Ovary (tissue), 9 donors: ENCODE data around the gene IPO9. TPM values are rescaled to one million over a fixed set of nuclear protein-coding genes. Genes with fewer than 3 reads are reported as not detected.

Experiments
- DNase-seq, 5 donors: peaks; one replicate each; pipeline ENCODE4 v3.0.0-alpha.2; 2019 to 2020
- H3K27ac ChIP-seq, 2 donors: fragments of 200-600 bp; one replicate each; pipeline versions ENCODE4 v1.5.1 to v1.8.0; 2019 to 2022
- H3K27me3 ChIP-seq: fragments of 200-600 bp; one replicate; pipeline ENCODE4 v1.8.0; 2022
- H3K36me3 ChIP-seq: fragments of 200-600 bp; sonication (generic); one replicate; pipeline ENCODE4 v1.5.1; 2019
- H3K4me1 ChIP-seq: one replicate; pipeline ENCODE4 v1.8.1; 2013; ENCODE audit warnings: mild to moderate bottlenecking, moderate library complexity; ENCODE audit not compliant: insufficient read depth
- H3K4me3 ChIP-seq: fragments of 200-600 bp; sonication (generic); one replicate; pipeline ENCODE4 v1.5.1; 2017
- H3K9me3 ChIP-seq, 2 donors: fragments of 200-600 bp in 1 of 2; sonication (generic) in 1 of 2; one replicate each; pipeline versions ENCODE4 v1.5.1 to v1.8.1; 2013 to 2019; ENCODE audit warnings: mild to moderate bottlenecking in 1 of 2, moderate library complexity in 1 of 2
- CTCF ChIP-seq, 3 donors: fragments of 450-650 bp in 2 of 3; fragments of 200-600 bp in 1 of 3; IDR thresholded peaks; one replicate each; pipeline versions ENCODE4 v1.5.1 to v1.8.0; 2016 to 2022; ENCODE audit warnings: antibody characterized with exemption in 3 of 3, mild to moderate bottlenecking in 1 of 3
- EP300 ChIP-seq: sonication (generic); formaldehyde crosslinking; IDR thresholded peaks from one replicate; pipeline ENCODE4 v1.6.1; 2017; ENCODE audit warnings: antibody characterized with exemption
- POLR2A ChIP-seq: fragments of 450-650 bp; IDR thresholded peaks from one replicate; pipeline ENCODE4 v1.6.1; 2017; ENCODE audit warnings: antibody characterized with exemption, mild to moderate bottlenecking, moderate library complexity
- WGBS, 3 donors: extraction: QIAGEN DNeasy Blood & Tissue Kit in 1 of 3; methylation state at CpG; one replicate each; pipeline versions ENCODE4 v1.1.5 to v1.1.7; 2013 to 2017; 5-methylcytosine and 5-hydroxymethylcytosine counted together
- intact Hi-C, 4 donors: fragments of 100-400 bp; cut with DNase I; formaldehyde crosslinking; loops; one replicate each; pipeline versions ENCODE4 v1.11.0 to v1.15.1; 2022 to 2023
- polyA plus RNA-seq, 2 donors: library from polyadenylated mRNA; stranded (reverse); fragments of 200-250 nt in 1 of 2; fragments of 350-450 nt in 1 of 2; fragmentation: Illumina TruSeq in 1 of 2; extraction: RNeasy Lipid Tissue Mini Kit (QIAGEN cat#74804) in 1 of 2; gene quantifications; one replicate each; pipeline ENCODE4 v1.2.3, GENCODE V29; 2013 to 2014
- total RNA-seq, 7 donors: library from RNA; depleted of rRNA in 2 of 7; stranded (reverse); fragments of >200 nt in 2 of 7; fragmentation: NEBNext Ultra II Directional in 3 of 7; extraction: Animal tissue kit (Norgen Biotek cat#: 25700) in 3 of 7; gene quantifications; one replicate each; pipeline versions ENCODE4 v1.1.0 to v1.2.4, GENCODE V29; 2016 to 2023
- donor health status: DM: no; HTN: no; CAD: no; lungs with moderate emphysema.
- donor health status: DM: no; HTN: no; CAD: no.
- donor health status: Bipolar disorder and iron deficiency.
- donor health status: DM: yes; HTN: yes; CAD: no.
- donor health status: DM: no; HTN: no; CAD: no.
- donor health status: DM: yes; HTN: yes; CAD: no.

IPO9 gene
- total and polyA plus RNA-seq, 9 donors: 12.9 to 43.8 (median 39.4) TPM

DNA sequence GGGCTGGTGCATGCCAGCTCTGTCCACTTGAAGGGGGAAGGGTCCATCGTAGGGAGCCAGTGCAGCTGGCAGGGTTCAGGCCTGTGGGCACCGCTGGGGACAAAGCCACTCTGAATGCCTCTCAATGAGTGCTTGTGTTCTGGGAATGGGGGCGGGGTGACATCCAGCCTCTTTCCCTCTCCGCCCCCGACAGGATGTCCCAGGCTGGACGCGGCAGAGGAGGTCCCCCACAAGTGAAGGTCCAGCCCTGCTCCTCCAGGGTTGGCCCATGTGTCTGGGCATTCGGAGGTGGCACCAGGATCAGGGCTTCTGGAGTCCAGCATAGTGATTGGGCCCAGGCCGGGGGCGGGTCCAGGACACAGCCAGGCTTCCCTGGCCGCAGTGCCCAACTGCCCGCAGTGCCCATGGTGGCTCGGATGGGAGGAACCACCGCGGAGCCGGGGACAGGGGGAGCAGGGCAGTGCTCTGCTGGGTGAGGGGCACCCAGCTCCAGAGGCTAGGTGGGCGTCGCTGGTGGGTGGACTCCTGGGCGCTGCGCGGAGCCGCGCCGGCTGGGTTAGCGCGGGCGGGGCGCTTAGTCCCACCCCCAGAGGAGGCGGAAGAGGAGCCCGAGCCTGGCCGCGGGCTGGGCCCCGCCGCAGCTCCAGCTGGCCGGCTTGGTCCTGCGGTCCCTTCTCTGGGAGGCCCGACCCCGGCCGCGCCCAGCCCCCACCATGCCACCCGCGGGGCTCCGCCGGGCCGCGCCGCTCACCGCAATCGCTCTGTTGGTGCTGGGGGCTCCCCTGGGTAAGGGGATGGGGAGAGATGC, 59.5 kb downstream of the IPO9 start, which contains the start of gene SHISA4:
TSS of gene SHISA4 (plus strand) at position 617 of the 808 bp plus-strand sequence. CDS start at position 714, 97 bp downstream.
- Histone ChIP-seq H3K27me3 (no peaks in the 10 kb centered on the region), H3K9me3 (no peaks in the 10 kb centered on the region), H3K4me1 (peaks cover 22% of the 10 kb centered on the region), H3K36me3 (no peaks in the 10 kb centered on the region), H3K27ac (peak within 1 kb of the TSS; percentile 0 to 22), H3K4me3 (peak within 1 kb of the TSS; percentile 57)
- intact Hi-C loops: loop anchor here in 1 of 4 donors (5.0 kb wide), 1 partner anchor 1264 kb away; no protein-coding TSS in a partner anchor
- peak; percentile 57 to 77 (median 64) for DNase-seq
- TF ChIP-seq CTCF (IDR thresholded peaks at IDR 0.05): no peak
- peak; percentile 23 for TF ChIP-seq POLR2A
- 1 to 2% (median 2%) methylated on average over 35 to 49 of the region's 49 CpGs for WGBS, 3 donors

GRCh38 chr1:201889090-201889968, 60.4 kb downstream of the IPO9 start:
- intact Hi-C loops: loop anchor here in 1 of 4 donors (5.0 kb wide), 1 partner anchor 1263 kb away; no protein-coding TSS in a partner anchor
- no peaks in the 10 kb centered on the region for H3K27me3 ChIP-seq
- H3K4me3 ChIP-seq: peak overlapping the region; percentile 57
- DNase-seq: peak in 3 of 5 donors; percentile 16 to 44 (median 28)
- no peaks in the 10 kb centered on the region for H3K9me3 ChIP-seq
- 9 to 12% (median 9%) methylated on average over 23 to 33 of the region's 33 CpGs for WGBS, 3 donors
- TF ChIP-seq CTCF (IDR thresholded peaks at IDR 0.05): no peak
- TF ChIP-seq POLR2A: no peak
- no peak for TF ChIP-seq EP300
- no peaks in the 10 kb centered on the region for H3K36me3 ChIP-seq
- H3K4me1 ChIP-seq: peaks cover 21% of the 10 kb centered on the region
- H3K27ac ChIP-seq: peak overlapping the region; percentile 0 to 22

DNA sequence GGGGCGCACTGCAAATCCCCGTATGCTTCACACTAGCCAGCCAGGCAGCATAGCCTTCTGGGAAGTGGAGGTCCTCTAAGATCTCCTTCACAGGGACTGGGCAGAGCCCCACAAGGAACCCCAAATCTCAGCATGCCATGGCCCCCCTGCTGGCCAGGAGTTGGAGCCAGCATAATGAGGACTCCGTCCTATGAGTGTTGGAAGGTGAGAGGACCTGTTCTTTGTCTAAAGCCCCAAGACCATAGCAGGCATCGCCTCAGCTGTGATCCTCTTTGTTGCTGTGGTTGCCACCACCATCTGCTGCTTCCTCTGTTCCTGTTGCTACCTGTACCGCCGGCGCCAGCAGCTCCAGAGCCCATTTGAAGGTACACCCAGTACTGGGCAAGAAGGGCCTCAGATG, 61.3 kb downstream of the IPO9 start:
- H3K27ac ChIP-seq: no peak overlapping the region
- no peak overlapping the region for H3K4me3 ChIP-seq
- TF ChIP-seq EP300 (no peak), CTCF (IDR thresholded peaks at IDR 0.05) (no peak), POLR2A (no peak)

GRCh38 chr1:201890806-201891450, 62.0 kb downstream of the IPO9 start:
- no peaks in the 10 kb centered on the region for H3K27me3 ChIP-seq
- H3K9me3 ChIP-seq: no peaks in the 10 kb centered on the region
- no peak overlapping the region for H3K27ac ChIP-seq
- no peaks in the 10 kb centered on the region for H3K36me3 ChIP-seq
- H3K4me3 ChIP-seq: no peak overlapping the region
- no peak for DNase-seq
- H3K4me1 ChIP-seq: peaks cover 11% of the 10 kb centered on the region
- 59 to 76% (median 67%) methylated on average over 3 of the region's 3 CpGs for WGBS, 3 donors
- TF ChIP-seq POLR2A: no peak
- TF ChIP-seq CTCF (IDR thresholded peaks at IDR 0.05): no peak
- intact Hi-C loops: loop anchor here in 3 of 4 donors (5.0 to 10.0 kb wide), 4 partner anchors 66 to 244 kb away; partner anchors contain the start of genes GPR37L1 (in 1 of the 3) and TIMM17A (in 1 of the 3)

More for the DNA sequence above, 61.3 kb downstream of the IPO9 start:
- DNase-seq: no peak
- 90 to 93% (median 91%) methylated on average over 7 of the region's 7 CpGs for WGBS, 3 donors
- Histone ChIP-seq H3K36me3 (no peaks in the 10 kb centered on the region), H3K9me3 (no peaks in the 10 kb centered on the region), H3K27me3 (no peaks in the 10 kb centered on the region), H3K4me1 (peaks cover 16% of the 10 kb centered on the region)
- intact Hi-C loops: loop anchor here in 3 of 4 donors (5.0 to 10.0 kb wide), 4 partner anchors 67 to 245 kb away; partner anchors contain the start of genes GPR37L1 (in 1 of the 3) and TIMM17A (in 1 of the 3)
